ENCODE results near the gene CFAP90. TPM values are rescaled to one million over a fixed set of nuclear protein-coding genes. Genes with fewer than 3 reads are reported as not detected.

CFAP90 gene
- total RNA-seq, 1 donor from 2014 or later: not detected

DNA sequence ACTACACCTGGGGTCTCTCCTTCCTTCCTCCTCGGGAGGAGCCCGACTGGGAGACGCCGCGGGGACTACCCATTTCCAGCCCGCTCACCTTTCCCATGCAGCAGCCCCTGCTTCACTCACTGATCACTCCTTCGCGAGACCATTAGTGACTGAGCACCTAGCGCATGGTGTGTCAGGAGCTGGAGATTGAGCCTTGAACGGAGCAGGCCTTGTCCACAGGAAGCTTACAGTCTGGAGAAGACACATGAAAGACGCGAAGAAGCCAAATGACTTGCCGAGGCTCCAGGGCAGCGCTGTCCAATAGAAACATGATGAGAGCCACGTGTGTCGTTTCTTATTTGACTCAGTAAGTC is 283 bp upstream of the CFAP90 start:
- Histone ChIP-seq H3K4me3 (peak overlapping the region; percentile 67), H3K4me1 (peaks cover 16% of the 10 kb centered on the region), H3K27me3 (ENCODE audit: low read depth) (peaks cover 54% of the 10 kb centered on the region), H3K36me3 (no peaks in the 10 kb centered on the region), H3K27ac (replicated peaks) (no peak overlapping the region), H3K9me3 (replicated peaks) (no peaks in the 10 kb centered on the region)
- TF ChIP-seq, protein P1, sequence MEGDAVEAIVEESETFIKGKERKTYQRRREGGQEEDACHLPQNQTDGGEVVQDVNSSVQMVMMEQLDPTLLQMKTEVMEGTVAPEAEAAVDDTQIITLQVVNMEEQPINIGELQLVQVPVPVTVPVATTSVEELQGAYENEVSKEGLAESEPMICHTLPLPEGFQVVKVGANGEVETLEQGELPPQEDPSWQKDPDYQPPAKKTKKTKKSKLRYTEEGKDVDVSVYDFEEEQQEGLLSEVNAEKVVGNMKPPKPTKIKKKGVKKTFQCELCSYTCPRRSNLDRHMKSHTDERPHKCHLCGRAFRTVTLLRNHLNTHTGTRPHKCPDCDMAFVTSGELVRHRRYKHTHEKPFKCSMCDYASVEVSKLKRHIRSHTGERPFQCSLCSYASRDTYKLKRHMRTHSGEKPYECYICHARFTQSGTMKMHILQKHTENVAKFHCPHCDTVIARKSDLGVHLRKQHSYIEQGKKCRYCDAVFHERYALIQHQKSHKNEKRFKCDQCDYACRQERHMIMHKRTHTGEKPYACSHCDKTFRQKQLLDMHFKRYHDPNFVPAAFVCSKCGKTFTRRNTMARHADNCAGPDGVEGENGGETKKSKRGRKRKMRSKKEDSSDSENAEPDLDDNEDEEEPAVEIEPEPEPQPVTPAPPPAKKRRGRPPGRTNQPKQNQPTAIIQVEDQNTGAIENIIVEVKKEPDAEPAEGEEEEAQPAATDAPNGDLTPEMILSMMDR (IDR thresholded peaks at IDR 0.05; ENCODE audit: borderline replicate concordance): no peak
- no peak for DNase-seq
- intact Hi-C loops (cut with micrococcal nuclease): no loop called here

DNA sequence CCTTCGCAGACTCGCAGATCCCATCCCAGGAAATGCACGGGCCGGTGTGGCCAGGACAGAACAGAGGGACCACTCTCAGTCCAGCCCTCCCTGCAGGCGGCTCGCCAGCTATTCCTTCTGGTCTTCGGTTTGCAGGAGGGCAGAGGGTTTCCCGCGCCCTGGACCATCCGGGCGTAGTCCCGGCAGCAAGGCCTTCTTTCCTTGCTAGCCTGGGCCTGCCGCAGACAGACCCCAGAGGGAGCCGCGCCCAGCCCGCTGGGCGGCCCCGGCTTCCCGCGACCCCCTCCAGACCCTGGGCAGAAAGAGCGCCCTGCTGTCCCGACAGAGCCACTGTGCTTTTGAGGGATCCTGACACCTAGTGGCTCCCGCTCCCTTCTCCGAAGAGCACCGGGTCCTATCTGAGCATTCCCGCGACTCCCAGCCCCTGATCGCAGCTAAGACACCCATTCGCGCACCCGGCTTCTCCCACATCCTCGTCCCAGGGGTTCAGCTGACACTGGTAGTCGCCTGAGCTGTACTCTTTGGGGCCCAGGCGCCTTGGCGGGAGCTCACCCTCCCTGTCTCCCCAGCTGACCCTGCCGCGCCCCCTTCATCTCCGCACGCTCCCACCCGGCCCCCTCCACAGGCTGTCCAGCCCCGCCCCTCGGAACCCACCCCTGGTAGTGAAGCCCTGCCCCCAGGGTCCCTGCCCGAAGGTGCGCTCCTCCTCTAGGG is 1.1 kb downstream of the CFAP90 start:
- TF ChIP-seq, protein P1 (IDR thresholded peaks at IDR 0.05; ENCODE audit: borderline replicate concordance): peak; percentile 26
- intact Hi-C loops (cut with micrococcal nuclease): no loop called here
- no peaks in the 10 kb centered on the region for H3K9me3 ChIP-seq (replicated peaks)
- peaks cover 16% of the 10 kb centered on the region for H3K4me1 ChIP-seq
- no peak overlapping the region for H3K27ac ChIP-seq (replicated peaks)
- no peak for DNase-seq
- no peaks in the 10 kb centered on the region for H3K36me3 ChIP-seq
- H3K27me3 ChIP-seq (ENCODE audit: low read depth): peaks cover 68% of the 10 kb centered on the region
- peak overlapping the region; percentile 67 for H3K4me3 ChIP-seq

DNA sequence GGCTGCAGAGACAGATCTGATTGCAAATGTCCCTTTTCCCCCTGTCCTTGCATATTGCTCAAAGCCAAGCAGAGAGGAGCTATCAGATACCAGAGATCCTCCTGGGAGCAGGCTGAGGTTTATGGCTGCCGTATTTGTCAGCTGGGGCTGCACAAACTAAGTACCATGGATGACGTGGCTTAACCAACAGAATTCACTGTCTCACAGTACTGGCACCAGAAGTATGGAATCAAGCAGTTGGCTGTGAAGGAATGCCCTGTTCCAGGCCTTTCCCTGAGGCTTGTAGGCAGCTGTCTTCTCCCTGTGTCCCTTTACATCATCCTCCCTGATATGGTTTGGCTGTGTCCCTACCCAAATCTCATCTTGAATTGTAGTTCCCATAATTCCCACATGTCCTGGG is 2.6 kb downstream of the CFAP90 start:
- no peak for DNase-seq
- peaks cover 83% of the 10 kb centered on the region for H3K27me3 ChIP-seq (ENCODE audit: low read depth)
- no peaks in the 10 kb centered on the region for H3K36me3 ChIP-seq
- no peak overlapping the region for H3K27ac ChIP-seq (replicated peaks)
- TF ChIP-seq, protein P1 (IDR thresholded peaks at IDR 0.05; ENCODE audit: borderline replicate concordance): no peak
- H3K4me1 ChIP-seq: peaks cover 16% of the 10 kb centered on the region
- intact Hi-C loops (cut with micrococcal nuclease): no loop called here
- H3K9me3 ChIP-seq (replicated peaks): no peaks in the 10 kb centered on the region
- H3K4me3 ChIP-seq: no peak overlapping the region

DNA sequence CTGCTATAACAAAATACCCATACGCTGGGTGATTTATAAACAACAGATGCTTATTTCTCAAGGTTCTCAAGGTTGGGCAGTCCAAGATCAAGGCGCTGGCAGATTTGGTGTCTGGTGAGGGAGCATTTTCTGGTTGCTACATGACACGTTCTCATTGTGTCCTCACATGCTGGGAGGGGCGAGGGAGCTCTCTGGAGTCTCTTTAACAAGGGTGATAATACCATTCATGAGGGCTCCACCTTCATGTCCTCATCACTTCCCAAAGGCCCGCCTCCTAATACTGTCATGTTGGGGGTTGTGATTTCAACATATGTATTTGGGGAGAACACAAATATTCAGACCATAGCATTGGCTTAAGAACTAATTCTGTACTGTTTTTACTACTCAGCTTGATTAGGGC is 4.6 kb downstream of the CFAP90 start:
- TF ChIP-seq, protein P1 (IDR thresholded peaks at IDR 0.05; ENCODE audit: borderline replicate concordance): no peak
- Histone ChIP-seq H3K36me3 (no peaks in the 10 kb centered on the region), H3K4me1 (peaks cover 16% of the 10 kb centered on the region), H3K9me3 (replicated peaks) (no peaks in the 10 kb centered on the region), H3K27me3 (ENCODE audit: low read depth) (peaks cover 98% of the 10 kb centered on the region), H3K4me3 (no peak overlapping the region), H3K27ac (replicated peaks) (no peak overlapping the region)
- intact Hi-C loops (cut with micrococcal nuclease): no loop called here
- DNase-seq: no peak

DNA sequence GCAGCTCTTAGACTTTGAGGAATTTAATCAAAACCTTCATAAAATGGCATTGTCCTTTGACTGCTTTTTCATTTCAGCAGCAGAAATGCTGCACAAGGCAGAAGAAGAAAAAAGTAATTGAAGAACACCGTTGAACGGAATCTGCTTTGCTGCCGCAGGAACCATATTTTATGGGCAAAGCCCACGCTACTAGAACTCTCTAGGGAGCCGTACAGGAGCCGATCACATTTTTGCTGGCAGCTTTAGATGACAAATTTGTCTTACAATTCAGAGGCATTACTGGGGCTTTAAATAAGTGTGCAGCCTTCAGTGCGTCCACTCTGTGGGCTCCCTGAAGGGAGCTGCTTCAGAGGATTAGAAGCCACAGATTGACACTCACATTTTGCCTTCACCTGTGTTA is 5.4 kb downstream of the CFAP90 start:
- Histone ChIP-seq H3K36me3 (no peaks in the 10 kb centered on the region), H3K27ac (replicated peaks) (no peak overlapping the region), H3K9me3 (replicated peaks) (no peaks in the 10 kb centered on the region), H3K4me1 (peaks cover 11% of the 10 kb centered on the region), H3K4me3 (no peak overlapping the region), H3K27me3 (ENCODE audit: low read depth) (peaks cover 98% of the 10 kb centered on the region)
- DNase-seq: no peak
- intact Hi-C loops (cut with micrococcal nuclease): no loop called here
- TF ChIP-seq, protein P1 (IDR thresholded peaks at IDR 0.05; ENCODE audit: borderline replicate concordance): no peak

All from left ventricle myocardium inferior (tissue), 1 donor.